HCT116 (cell line): ENCODE results near the gene CCDC159. TPM values are rescaled to one million over a fixed set of nuclear protein-coding genes. Genes with fewer than 3 reads are reported as not detected.

Source experiments
- ATAC-seq: fragments of 200-7000 bp; cut with Tn5 transposase; 2 replicates; pipeline ENCODE4 v1.9.1; 2020; ENCODE audit warnings: mild to moderate bottlenecking, moderate library complexity
- BruUV-seq: library from RNA; stranded (reverse); fragments of 400-500 nt; replicated peaks from 2 replicates; lab custom pipeline; 2021; lab: Mats Ljungman, UMichigan
- CTCF ChIA-PET: fragments of 300-600 bp; sonication (Branson Sonifier 250); formaldehyde crosslinking; loops from one replicate; lab custom pipeline; 2021; ENCODE audit warnings: antibody characterized with exemption; lab: Charles Lee
- POLR2A ChIA-PET: fragments of 300-600, 350-600 bp; sonication (Branson Sonifier 250); formaldehyde crosslinking; loops from one replicate; lab custom pipeline; 2021; ENCODE audit warnings: antibody characterized with exemption; lab: Charles Lee
- RAD21 ChIA-PET, 2 experiments: fragments of 300-600 bp; sonication (Branson Sonifier 250); formaldehyde crosslinking; loops; one replicate each; lab custom pipeline; 2023; ENCODE audit warnings: low total read pairs in 2 of 2; ENCODE audit not compliant: uncharacterized antibody in 2 of 2, unreplicated experiment in 2 of 2, low non-redundant PET in 1 of 2; lab: Charles Lee
- DNase-seq: peaks from one replicate; pipeline ENCODE4 v3.0.0-alpha.2; 2010; ENCODE audit warnings: low read depth, low spot score
- H2AFZ ChIP-seq: fragments of 200-600 bp; shearing (Covaris generic), sonication (generic); 2 replicates; pipeline ENCODE4 v1.6.1; 2017; ENCODE audit warnings: low read depth, mixed run types, mixed read lengths, antibody characterized with exemption, low read length; ENCODE audit not compliant: poor library complexity, severe bottlenecking
- H3K27ac ChIP-seq: 2 replicates; pipeline ENCODE4 v1.5.1; 2012; ENCODE audit warnings: low read depth, low read length
- H3K27me3 ChIP-seq: fragments of 200-600 bp; sonication (generic); 2 replicates; pipeline ENCODE4 v1.6.1; 2016; ENCODE audit warnings: mixed run types, low read length, mixed read lengths; ENCODE audit not compliant: insufficient read depth
- H3K36me3 ChIP-seq, 2 experiments: fragments of 200-500 bp in 1 of 2; fragments of 200-600 bp in 1 of 2; sonication (Bioruptor generic) in 1 of 2; sonication (generic) in 1 of 2; 2 replicates each; pipeline versions ENCODE4 v1.5.1 to v1.6.1; 2014 to 2016; ENCODE audit warnings: low read length in 2 of 2, inconsistent platforms in 1 of 2, mixed read lengths in 1 of 2, mixed run types in 1 of 2; ENCODE audit not compliant: insufficient read depth in 2 of 2, control insufficient read depth in 1 of 2
- H3K4me1 ChIP-seq, 2 experiments: fragments of 200-600 bp in 1 of 2; sonication (generic) in 1 of 2; 2 replicates each; pipeline versions ENCODE4 v1.5.1 to v1.6.1; 2012 to 2017; ENCODE audit warnings: low read length in 2 of 2, inconsistent platforms in 1 of 2, mild to moderate bottlenecking in 1 of 2, mixed read lengths in 1 of 2, mixed run types in 1 of 2, moderate library complexity in 1 of 2; ENCODE audit not compliant: insufficient read depth in 2 of 2, control insufficient read depth in 1 of 2
- H3K4me2 ChIP-seq: fragments of 200-600 bp; sonication (generic); 2 replicates; pipeline ENCODE4 v1.6.1; 2017; ENCODE audit warnings: mixed run types, low read length, mixed read lengths
- H3K4me3 ChIP-seq, 2 experiments: fragments of 200-600 bp in 1 of 2; sonication (generic) in 1 of 2; replicated peaks in 1 of 2; 2 replicates each; pipeline ENCODE4 v1.5.1; 2011 to 2016; ENCODE audit warnings: low read length in 2 of 2, control low read depth in 1 of 2, low read depth in 1 of 2, mild to moderate bottlenecking in 1 of 2, mixed read lengths in 1 of 2, mixed run types in 1 of 2
- H3K79me2 ChIP-seq: fragments of 200-600 bp; sonication (generic); 2 replicates; pipeline ENCODE4 v1.6.1; 2017; ENCODE audit warnings: mild to moderate bottlenecking, mixed run types, low read length, moderate library complexity, mixed read lengths; ENCODE audit not compliant: insufficient read depth
- H3K9ac ChIP-seq: fragments of 200-600 bp; sonication (generic); 2 replicates; pipeline ENCODE4 v1.6.1; 2016; ENCODE audit warnings: low read length, mixed read lengths
- H3K9me2 ChIP-seq: fragments of 200-600 bp; sonication (generic), shearing (Covaris generic); 2 replicates; pipeline ENCODE4 v1.6.1; 2017; ENCODE audit warnings: mixed run types, mild to moderate bottlenecking, moderate library complexity; ENCODE audit not compliant: insufficient read depth
- H3K9me3 ChIP-seq, 2 experiments: fragments of 200-500 bp in 1 of 2; fragments of 200-600 bp in 1 of 2; sonication (Bioruptor generic) in 1 of 2; sonication (generic) in 1 of 2; 2 replicates each; pipeline ENCODE4 v1.6.1; 2014 to 2017; ENCODE audit warnings: low read length in 2 of 2, mixed read lengths in 2 of 2, inconsistent platforms in 1 of 2, low read depth in 1 of 2, mild to moderate bottlenecking in 1 of 2, mixed run types in 1 of 2, moderate library complexity in 1 of 2; ENCODE audit not compliant: control insufficient read depth in 1 of 2, insufficient read depth in 1 of 2
- H4K20me1 ChIP-seq: fragments of 200-600 bp; sonication (generic), shearing (Covaris generic); 2 replicates; pipeline ENCODE4 v1.6.1; 2017; ENCODE audit warnings: mixed run types, mild to moderate bottlenecking, moderate library complexity; ENCODE audit not compliant: insufficient read depth
- CBX3 ChIP-seq: IDR thresholded peaks from 2 replicates; pipeline ENCODE4 v1.6.1; 2012; ENCODE audit warnings: low read depth
- CEBPB ChIP-seq: IDR thresholded peaks from 2 replicates; pipeline ENCODE4 v1.6.1; 2012; ENCODE audit warnings: low read depth
- CTCF ChIP-seq, 3 experiments: fragments of 200-600 bp in 1 of 3; sonication (generic) in 1 of 3; IDR thresholded peaks in 2 of 3; conservative IDR thresholded peaks in 1 of 3; 2 replicates each; pipeline ENCODE4 v1.5.1; 2012 to 2017; ENCODE audit warnings: low read depth in 2 of 3, low read length in 2 of 3, antibody characterized with exemption in 1 of 3, borderline replicate concordance in 1 of 3, control low read depth in 1 of 3, mild to moderate bottlenecking in 1 of 3, mixed read lengths in 1 of 3, mixed run types in 1 of 3, moderate library complexity in 1 of 3; ENCODE audit not compliant: insufficient read depth in 1 of 3
- EGR1 ChIP-seq: IDR thresholded peaks from 2 replicates; pipeline ENCODE4 v1.6.1; 2012; ENCODE audit warnings: low read depth
- ELF1 ChIP-seq: IDR thresholded peaks from 2 replicates; pipeline ENCODE4 v1.6.1; 2012; ENCODE audit warnings: low read depth, borderline replicate concordance
- POLR2A ChIP-seq: IDR thresholded peaks from 2 replicates; pipeline ENCODE4 v1.7.0; 2011; ENCODE audit warnings: borderline replicate concordance; ENCODE audit not compliant: insufficient read depth, insufficient read length; ENCODE audit errors: extremely low read depth
- POLR2AphosphoS5 ChIP-seq: IDR thresholded peaks from 2 replicates; pipeline ENCODE4 v1.6.1; 2011; ENCODE audit warnings: mild to moderate bottlenecking, low read depth, low read length, moderate library complexity
- RAD21 ChIP-seq: IDR thresholded peaks from 2 replicates; pipeline ENCODE4 v1.6.1; 2012; ENCODE audit warnings: low read depth, mild to moderate bottlenecking
- SP1 ChIP-seq: IDR thresholded peaks from 2 replicates; pipeline ENCODE4 v1.6.1; 2012; ENCODE audit warnings: low read depth
- SRF ChIP-seq: IDR thresholded peaks from 2 replicates; pipeline ENCODE4 v1.6.1; 2012; ENCODE audit warnings: low read depth
- TCF7L2 ChIP-seq: IDR thresholded peaks from 2 replicates; pipeline ENCODE4 v1.7.0; 2011; ENCODE audit warnings: borderline replicate concordance, inconsistent platforms; ENCODE audit not compliant: insufficient read depth, insufficient read length; ENCODE audit errors: extremely low read depth
- YY1 ChIP-seq: IDR thresholded peaks from 2 replicates; pipeline ENCODE4 v1.6.1; 2011; ENCODE audit warnings: low read length, low read depth, moderate library complexity, mild to moderate bottlenecking; ENCODE audit not compliant: insufficient replicate concordance; ENCODE audit errors: extremely low read depth
- ZBTB33 ChIP-seq: IDR thresholded peaks from 2 replicates; pipeline ENCODE4 v1.6.1; 2011; ENCODE audit warnings: mild to moderate bottlenecking, low read length, moderate library complexity; ENCODE audit not compliant: insufficient replicate concordance; ENCODE audit errors: extremely low read depth
- ZFX ChIP-seq: fragments of 450-650 bp; IDR thresholded peaks from 2 replicates; pipeline ENCODE4 v1.6.1; 2017
- intact Hi-C: fragments of 100-400 bp; cut with micrococcal nuclease; formaldehyde crosslinking; loops from 2 replicates; pipeline ENCODE4 v1.10.0; 2022
- total RNA-seq: library from RNA; stranded (reverse); gene quantifications from one replicate; pipeline ENCODE4 v1.2.1, GENCODE V29; 2021; ENCODE audit not compliant: unreplicated experiment
- TF ChIP-seq, protein P1 (sequence below): IDR thresholded peaks from 2 replicates; pipeline ENCODE4 v1.6.1; 2012; ENCODE audit warnings: low read depth

Gene CCDC159
- total RNA-seq, 1 experiment from 2014 or later = 7.7 TPM

DNA sequence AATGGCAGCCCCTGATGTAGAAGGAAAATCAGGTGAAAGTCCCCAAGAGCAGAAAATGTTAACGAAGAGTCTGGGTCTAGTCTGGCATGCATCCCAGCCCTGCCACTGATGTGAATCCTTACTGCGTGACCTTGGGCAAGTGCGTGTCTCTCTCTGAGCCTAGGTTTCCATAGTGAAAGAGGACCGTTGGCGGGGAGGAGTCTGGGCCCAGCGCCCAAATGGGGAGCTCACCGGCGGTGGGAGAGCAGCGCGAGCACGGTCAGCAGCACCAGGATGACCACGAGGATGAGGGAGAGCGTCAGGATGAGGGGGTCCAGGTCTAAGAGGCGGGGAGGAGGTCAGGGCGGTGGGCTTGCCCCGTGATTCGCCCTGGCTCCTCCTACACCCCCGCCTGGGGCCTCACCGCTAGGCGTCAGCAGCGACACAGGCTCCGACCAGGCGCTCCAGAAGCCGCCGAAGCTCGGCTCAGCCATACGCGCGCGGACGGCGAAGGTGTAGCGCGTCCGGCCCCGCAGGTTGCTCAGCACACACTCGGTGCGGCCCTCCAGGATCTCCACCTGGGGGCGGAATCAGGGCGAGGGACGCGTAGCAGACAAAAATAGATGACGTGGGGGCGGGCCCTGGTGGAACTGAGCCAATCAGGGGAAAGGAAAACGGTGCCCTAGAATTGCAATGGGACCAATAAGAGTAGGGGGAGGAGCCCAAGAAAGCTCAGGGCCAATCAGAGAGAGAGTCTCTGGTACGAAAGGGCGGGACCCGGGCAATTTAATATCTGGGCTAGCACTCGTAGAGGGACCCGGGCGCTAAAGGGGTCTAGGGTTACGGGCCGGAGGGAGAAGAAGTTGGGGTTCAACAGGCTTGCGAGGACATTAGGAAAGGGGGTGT lies 34.6 kb downstream of the CCDC159 start:
- TF ChIP-seq RAD21 (no peak), CBX3 (no peak), TCF7L2 (peak; percentile 19), ELF1 (no peak), ZBTB33 (peak; percentile 50), EGR1 (no peak), ZFX (0 out of 2 replicates have a peak, but pooled peaks have one; percentile 28), SRF (no peak), CTCF (IDR thresholded peaks at IDR 0.05 in 2 of 3, conservative IDR thresholded peaks at IDR 0.05 in 1 of 3; ENCODE audit: borderline replicate concordance in 1 of 3, insufficient read depth in 1 of 3, low read depth in 2 of 3, low read length in 2 of 3) (peak in 2 of 3 experiments; percentile 67 to 70; a peak in 4 of 6 replicates), CEBPB (no peak), POLR2AphosphoS5 (peak; percentile 94), SP1 (no peak), YY1 (peak; percentile 25), POLR2A (peak; percentile 95)
- TF ChIP-seq, protein P1, sequence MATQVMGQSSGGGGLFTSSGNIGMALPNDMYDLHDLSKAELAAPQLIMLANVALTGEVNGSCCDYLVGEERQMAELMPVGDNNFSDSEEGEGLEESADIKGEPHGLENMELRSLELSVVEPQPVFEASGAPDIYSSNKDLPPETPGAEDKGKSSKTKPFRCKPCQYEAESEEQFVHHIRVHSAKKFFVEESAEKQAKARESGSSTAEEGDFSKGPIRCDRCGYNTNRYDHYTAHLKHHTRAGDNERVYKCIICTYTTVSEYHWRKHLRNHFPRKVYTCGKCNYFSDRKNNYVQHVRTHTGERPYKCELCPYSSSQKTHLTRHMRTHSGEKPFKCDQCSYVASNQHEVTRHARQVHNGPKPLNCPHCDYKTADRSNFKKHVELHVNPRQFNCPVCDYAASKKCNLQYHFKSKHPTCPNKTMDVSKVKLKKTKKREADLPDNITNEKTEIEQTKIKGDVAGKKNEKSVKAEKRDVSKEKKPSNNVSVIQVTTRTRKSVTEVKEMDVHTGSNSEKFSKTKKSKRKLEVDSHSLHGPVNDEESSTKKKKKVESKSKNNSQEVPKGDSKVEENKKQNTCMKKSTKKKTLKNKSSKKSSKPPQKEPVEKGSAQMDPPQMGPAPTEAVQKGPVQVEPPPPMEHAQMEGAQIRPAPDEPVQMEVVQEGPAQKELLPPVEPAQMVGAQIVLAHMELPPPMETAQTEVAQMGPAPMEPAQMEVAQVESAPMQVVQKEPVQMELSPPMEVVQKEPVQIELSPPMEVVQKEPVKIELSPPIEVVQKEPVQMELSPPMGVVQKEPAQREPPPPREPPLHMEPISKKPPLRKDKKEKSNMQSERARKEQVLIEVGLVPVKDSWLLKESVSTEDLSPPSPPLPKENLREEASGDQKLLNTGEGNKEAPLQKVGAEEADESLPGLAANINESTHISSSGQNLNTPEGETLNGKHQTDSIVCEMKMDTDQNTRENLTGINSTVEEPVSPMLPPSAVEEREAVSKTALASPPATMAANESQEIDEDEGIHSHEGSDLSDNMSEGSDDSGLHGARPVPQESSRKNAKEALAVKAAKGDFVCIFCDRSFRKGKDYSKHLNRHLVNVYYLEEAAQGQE = no peak
- ChIA-PET POLR2A (interaction anchor here (0.6 to 1.9 kb wide), 22 partner anchors 9 to 243 kb away, joined by 3 to 15 read pairs (median 4); partner anchors contain the start of genes CCDC159, ODAD3, PRKCSH and RAB3D), CTCF (interaction anchor here (0.6 to 4.4 kb wide), 34 partner anchors 10 to 439 kb away, joined by 3 to 48 read pairs (median 4); partner anchors contain the start of genes CCDC159, ECSIT, ODAD3 and PRKCSH), RAD21 (interaction anchor here (0.7 to 1.3 kb wide), 7 partner anchors 36 to 101 kb away, joined by 3 to 9 read pairs (median 3); partner anchors contain the start of genes PRKCSH (in 2 of the 2), ODAD3 (in 1 of the 2) and RGL3 (in 1 of the 2))
- Histone ChIP-seq H3K4me3 (peak overlapping the region; percentile 69 to 71), H4K20me1 (no peaks in the 10 kb centered on the region), H3K36me3 (no peaks in the 10 kb centered on the region), H3K27ac (peak overlapping the region; percentile 81), H3K9ac (peak overlapping the region; percentile 79), H2AFZ (no peak overlapping the region), H3K79me2 (peaks cover 4% of the 10 kb centered on the region; the same call in 1 of the 2 replicates), H3K4me2 (peak overlapping the region; percentile 97), H3K9me2 (no peaks in the 10 kb centered on the region), H3K27me3 (no peaks in the 10 kb centered on the region), H3K4me1 (peaks cover 48 to 80% of the 10 kb centered on the region in 2 experiments), H3K9me3 (no peaks in the 10 kb centered on the region)
- BruUV-seq = no TSS peak
- ATAC-seq = peak; percentile 70
- peak; percentile 97 for DNase-seq
- intact Hi-C loops = loop anchor here (1.0 to 5.0 kb wide), 2 partner anchors 54 to 89 kb away; partner anchors contain the start of genes ODAD3 and PRKCSH
